Measurements from ENCODE around the gene FN1.

GRCh38 chr2:215479121-215479520 lies 43.3 kb upstream of the FN1 start:
- TF ChIP-seq GATA3 (IDR thresholded peaks at IDR 0.05; ENCODE audit: low read depth, low read length) = no peak
- TF ChIP-seq GATA2 (IDR thresholded peaks at IDR 0.05; ENCODE audit: low read depth, low read length) = no peak

Data from SH-SY5Y (cell line).